HEK293T (cell line): Measurements from ENCODE around the gene NFIA.

Experiments
- BHLHE40 ChIP-seq: fragments of 450-650 bp; IDR thresholded peaks from 2 replicates; pipeline ENCODE4 v1.6.1; 2016; ENCODE audit warnings: mild to moderate bottlenecking, moderate library complexity, borderline replicate concordance
- FOXK2 ChIP-seq: fragments of 450-650 bp; IDR thresholded peaks from 2 replicates; pipeline ENCODE4 v1.6.1; 2016; ENCODE audit warnings: mild to moderate bottlenecking
- FOXM1 ChIP-seq: fragments of 450-650 bp; IDR thresholded peaks from 2 replicates; pipeline ENCODE4 v1.6.1; 2017; ENCODE audit warnings: mild to moderate bottlenecking, borderline replicate concordance

GRCh38 chr1:61049850-61050540 lies 32.4 kb upstream of the NFIA start:
- TF ChIP-seq FOXM1 (no peak; the same call in 1 of the 2 replicates), BHLHE40 (no peak), FOXK2 (no peak)
